A673 (cell line): ENCODE data around the gene PLPP7. TPM values are rescaled to one million over a fixed set of nuclear protein-coding genes. Genes with fewer than 3 reads are reported as not detected.

Source experiments
- BruUV-seq: library from RNA; stranded (reverse); fragments of 400-500 nt; replicated peaks from 2 replicates; lab custom pipeline; 2021; lab: Mats Ljungman, UMichigan
- CTCF ChIA-PET: fragments of 300-600 bp; sonication (Branson Sonifier 250); formaldehyde crosslinking; loops from one replicate; lab custom pipeline; 2022; ENCODE audit warnings: antibody characterized with exemption; lab: Charles Lee
- POLR2A ChIA-PET: fragments of 300-600 bp; sonication (Branson Sonifier 250); formaldehyde crosslinking; loops from one replicate; lab custom pipeline; 2022; ENCODE audit warnings: antibody characterized with exemption; ENCODE audit not compliant: low non-redundant PET; lab: Charles Lee
- DNase-seq: peaks from one replicate; pipeline ENCODE4 v3.0.0-alpha.2; 2015; ENCODE audit warnings: low spot score
- H3K27ac ChIP-seq: fragments of 200-600 bp; sonication (generic); 2 replicates; pipeline ENCODE4 v1.5.1; 2016; ENCODE audit warnings: mixed run types, low read depth, mild to moderate bottlenecking, mixed read lengths, antibody characterized with exemption, low read length; ENCODE audit not compliant: poor library complexity, severe bottlenecking
- H3K27me3 ChIP-seq: fragments of 200-600 bp; sonication (generic); replicated peaks from 2 replicates; pipeline ENCODE4 v1.6.1; 2017; ENCODE audit warnings: mixed run types, low read depth, mild to moderate bottlenecking, mixed read lengths, antibody characterized with exemption, low read length; ENCODE audit not compliant: insufficient read depth, poor library complexity
- H3K36me3 ChIP-seq: fragments of 200-600 bp; sonication (generic); 2 replicates; pipeline ENCODE4 v1.6.1; 2016; ENCODE audit warnings: mixed run types, mild to moderate bottlenecking, mixed read lengths, antibody characterized with exemption, low read length; ENCODE audit not compliant: insufficient read depth, poor library complexity, severe bottlenecking
- H3K4me1 ChIP-seq: fragments of 200-600 bp; sonication (generic); 2 replicates; pipeline ENCODE4 v1.6.1; 2017; ENCODE audit warnings: mixed run types, mild to moderate bottlenecking, mixed read lengths, antibody characterized with exemption, low read length; ENCODE audit not compliant: insufficient read depth, poor library complexity, severe bottlenecking
- H3K4me3 ChIP-seq: fragments of 200-600 bp; sonication (generic); 2 replicates; pipeline ENCODE4 v1.5.1; 2016; ENCODE audit warnings: low read depth, mixed run types, mild to moderate bottlenecking, mixed read lengths, low read length; ENCODE audit not compliant: poor library complexity, severe bottlenecking
- H3K9me3 ChIP-seq: fragments of 200-600 bp; sonication (generic); 2 replicates; pipeline ENCODE4 v1.6.1; 2016; ENCODE audit warnings: mixed run types, low read depth, mild to moderate bottlenecking, mixed read lengths, antibody characterized with exemption, low read length; ENCODE audit not compliant: poor library complexity, severe bottlenecking
- CTCF ChIP-seq: fragments of 300-800, 200-600 bp; sonication (generic); conservative IDR thresholded peaks from 2 replicates; pipeline ENCODE4 v1.5.1; 2017; ENCODE audit warnings: low read depth, mild to moderate bottlenecking, antibody characterized with exemption, low read length, moderate library complexity, mixed read lengths
- EZH2 ChIP-seq: fragments of 200-600 bp; sonication (generic); IDR thresholded peaks from 2 replicates; pipeline ENCODE4 v1.6.1; 2017; ENCODE audit warnings: borderline replicate concordance, low read depth, mild to moderate bottlenecking, mixed read lengths, antibody characterized with exemption, low read length; ENCODE audit not compliant: poor library complexity, severe bottlenecking
- intact Hi-C: fragments of 100-400 bp; cut with micrococcal nuclease; formaldehyde crosslinking; loops from one replicate; pipeline ENCODE4 v1.10.0; 2022; ENCODE audit not compliant: unreplicated experiment
- total RNA-seq: library from RNA; stranded (reverse); gene quantifications from 2 replicates; pipeline ENCODE4 v1.2.3, GENCODE V29; 2021

PLPP7 gene
- total RNA-seq, 1 experiment from 2014 or later = not detected

- TF ChIP-seq CTCF (no peak), EZH2 (no peak)
- DNase-seq = peak; percentile 76
- Histone ChIP-seq H3K4me1 (peaks cover 9% of the 10 kb centered on the region), H3K27me3 (no peaks in the 10 kb centered on the region), H3K36me3 (no peaks in the 10 kb centered on the region), H3K27ac (no peak overlapping the region), H3K9me3 (no peaks in the 10 kb centered on the region), H3K4me3 (no peak overlapping the region)
- intact Hi-C loops = no loop called here
- no TSS peak for BruUV-seq
- POLR2A ChIA-PET = interaction anchor here (0.7 kb wide), 1 partner anchor 163 kb away, joined by 5 read pairs; no protein-coding TSS in a partner anchor
- CTCF ChIA-PET = no interaction called here
These were observed 58.0 kb downstream of the PLPP7 start for GRCh38 chr9:131347376-131348020.

GRCh38 chr9:131348631-131349521 lies 59.4 kb downstream of the PLPP7 start:
- H3K4me3 ChIP-seq = no peak overlapping the region
- DNase-seq = no peak
- intact Hi-C loops = no loop called here
- TF ChIP-seq CTCF (0 out of 2 replicates have a peak, but pooled peaks have one; percentile 18), EZH2 (no peak)
- ChIA-PET POLR2A (no interaction called here), CTCF (interaction anchor here (0.6 to 1.6 kb wide), 7 partner anchors 12 to 133 kb away, joined by 3 to 11 read pairs (median 5); no protein-coding TSS in a partner anchor)
- no TSS peak for BruUV-seq
- no peak overlapping the region for H3K27ac ChIP-seq
- H3K4me1 ChIP-seq = peaks cover 9% of the 10 kb centered on the region
- no peaks in the 10 kb centered on the region for H3K36me3 ChIP-seq
- H3K27me3 ChIP-seq = no peaks in the 10 kb centered on the region
- no peaks in the 10 kb centered on the region for H3K9me3 ChIP-seq

- intact Hi-C loops = no loop called here
- Histone ChIP-seq H3K9me3 (no peaks in the 10 kb centered on the region), H3K36me3 (no peaks in the 10 kb centered on the region), H3K27me3 (no peaks in the 10 kb centered on the region), H3K4me3 (peak overlapping the region; percentile 39), H3K4me1 (peaks cover 9% of the 10 kb centered on the region), H3K27ac (no peak overlapping the region)
- ChIA-PET POLR2A (interaction anchor here (0.7 kb wide), 1 partner anchor 1430 kb away, joined by 3 read pairs; no protein-coding TSS in a partner anchor), CTCF (interaction anchor here (0.6 to 1.6 kb wide), 8 partner anchors 11 to 134 kb away, joined by 3 to 11 read pairs (median 5); no protein-coding TSS in a partner anchor)
- BruUV-seq = no TSS peak
- TF ChIP-seq CTCF = no peak
- TF ChIP-seq EZH2 = no peak
- no peak for DNase-seq
These were observed 60.0 kb downstream of the PLPP7 start for GRCh38 chr9:131349522-131349880.
